ENCODE results near the gene TPGS2.
"Not testable (repeated sequence)": the region's sequence is repeated elsewhere in the genome, so short reads cannot be mapped to it uniquely, and the experiment has no call there.

TPGS2 gene

GRCh38 chr18:36772241-36772723 lies 56.5 kb downstream of the TPGS2 start:
- DNase-seq (ENCODE audit: low spot score): peak; percentile 58

- DNase-seq (ENCODE audit: low spot score): no peak
These were observed 57.6 kb downstream of the TPGS2 start for GRCh38 chr18:36771245-36771644.

- DNase-seq (ENCODE audit: low spot score): no peak
These were observed 58.4 kb downstream of the TPGS2 start for GRCh38 chr18:36770315-36770946.

- no peak for DNase-seq (ENCODE audit: low spot score)
These were observed 59.0 kb downstream of the TPGS2 start for GRCh38 chr18:36769611-36770314.

GRCh38 chr18:36769172-36769571 lies 59.6 kb downstream of the TPGS2 start:
- DNase-seq (ENCODE audit: low spot score): peak; percentile 55

- no peak for DNase-seq (ENCODE audit: low spot score)
These were observed 62.0 kb downstream of the TPGS2 start for GRCh38 chr18:36766836-36767235.

- DNase-seq (ENCODE audit: low spot score): not testable (repeated sequence)
These were observed 65.8 kb downstream of the TPGS2 start for GRCh38 chr18:36762965-36763364.

- no peak for DNase-seq (ENCODE audit: low spot score)
These were observed 66.7 kb downstream of the TPGS2 start for GRCh38 chr18:36762074-36762473.

GRCh38 chr18:36761186-36761698 lies 67.6 kb downstream of the TPGS2 start:
- DNase-seq (ENCODE audit: low spot score): no peak

- DNase-seq (ENCODE audit: low spot score): no peak
These were observed 68.2 kb downstream of the TPGS2 start for GRCh38 chr18:36760598-36760997.

- peak; percentile 18 for DNase-seq (ENCODE audit: low spot score)
These were observed 69.5 kb downstream of the TPGS2 start for GRCh38 chr18:36759167-36759776.

GRCh38 chr18:36758623-36759022 lies 70.2 kb downstream of the TPGS2 start:
- no peak for DNase-seq (ENCODE audit: low spot score)

- no peak for DNase-seq (ENCODE audit: low spot score)
These were observed 70.8 kb downstream of the TPGS2 start for GRCh38 chr18:36757991-36758390.

GRCh38 chr18:36757081-36757480 lies 71.7 kb downstream of the TPGS2 start:
- peak; percentile 61 for DNase-seq (ENCODE audit: low spot score)

- DNase-seq (ENCODE audit: low spot score): peak; percentile 51
These were observed 72.6 kb downstream of the TPGS2 start for GRCh38 chr18:36756242-36756641.

GRCh38 chr18:36752929-36753865 lies 75.6 kb downstream of the TPGS2 start:
- DNase-seq (ENCODE audit: low spot score): no peak

- DNase-seq (ENCODE audit: low spot score): no peak
These were observed 83.4 kb downstream of the TPGS2 start for GRCh38 chr18:36745219-36745975.

GRCh38 chr18:36744261-36744876 lies 84.4 kb downstream of the TPGS2 start:
- no peak for DNase-seq (ENCODE audit: low spot score)

All from kidney tubule cell (primary cell).